ENCODE data around the gene COL17A1.
A peak's percentile ranks its signal among the peaks of the same experiment; 100 is the strongest.

The COL17A1 gene

GRCh38 chr10:104029521-104029860, 56.2 kb downstream of the COL17A1 start:
- DNase-seq, result no peak

- DNase-seq, result no peak
Observed at GRCh38 chr10:104028823-104029520, 56.7 kb downstream of the COL17A1 start.

- peak; percentile 47 for DNase-seq
Observed at GRCh38 chr10:104028146-104028545, 57.5 kb downstream of the COL17A1 start.

- no peak for DNase-seq
Observed at GRCh38 chr10:104026762-104027161, 58.9 kb downstream of the COL17A1 start.

GRCh38 chr10:104025524-104025923, 60.2 kb downstream of the COL17A1 start:
- DNase-seq, result no peak

GRCh38 chr10:104022026-104022425, 63.7 kb downstream of the COL17A1 start:
- no peak for DNase-seq

- no peak for DNase-seq
Observed at GRCh38 chr10:104021246-104021645, 64.4 kb downstream of the COL17A1 start.

GRCh38 chr10:104020020-104020419, 65.7 kb downstream of the COL17A1 start:
- DNase-seq, result no peak

GRCh38 chr10:104018471-104018870, 67.2 kb downstream of the COL17A1 start:
- no peak for DNase-seq

GRCh38 chr10:104016661-104017060, 69.0 kb downstream of the COL17A1 start:
- DNase-seq, result no peak

- DNase-seq, result no peak
Observed at GRCh38 chr10:104014176-104014575, 71.5 kb downstream of the COL17A1 start.

GRCh38 chr10:104013489-104013888, 72.2 kb downstream of the COL17A1 start:
- DNase-seq, result no peak

- DNase-seq, result no peak
Observed at GRCh38 chr10:104011904-104012303, 73.8 kb downstream of the COL17A1 start.

- no peak for DNase-seq
Observed at GRCh38 chr10:104005172-104005863, 80.4 kb downstream of the COL17A1 start.

- DNase-seq, result no peak
Observed at GRCh38 chr10:104002911-104003310, 82.8 kb downstream of the COL17A1 start.

- no peak for DNase-seq
Observed at GRCh38 chr10:103998805-103999204, 86.9 kb downstream of the COL17A1 start.

GRCh38 chr10:103995134-103995533, 90.5 kb downstream of the COL17A1 start:
- DNase-seq, result no peak

- DNase-seq, result no peak
Observed at GRCh38 chr10:103991393-103992128, 94.1 kb downstream of the COL17A1 start.

GRCh38 chr10:103990531-103990930, 95.1 kb downstream of the COL17A1 start:
- no peak for DNase-seq

- no peak for DNase-seq
Observed at GRCh38 chr10:103990121-103990520, 95.6 kb downstream of the COL17A1 start.

GRCh38 chr10:103986360-103986759, 99.3 kb downstream of the COL17A1 start:
- DNase-seq, result no peak

GRCh38 chr10:103985726-103986125, 100.0 kb downstream of the COL17A1 start:
- no peak for DNase-seq

- peak; percentile 30 for DNase-seq
Observed at GRCh38 chr10:103983367-103983911, 102.2 kb downstream of the COL17A1 start.

- DNase-seq, result no peak
Observed at GRCh38 chr10:103982639-103983038, 103.0 kb downstream of the COL17A1 start.
